ENCODE results near the gene SLC25A11.

SLC25A11 gene

DNA sequence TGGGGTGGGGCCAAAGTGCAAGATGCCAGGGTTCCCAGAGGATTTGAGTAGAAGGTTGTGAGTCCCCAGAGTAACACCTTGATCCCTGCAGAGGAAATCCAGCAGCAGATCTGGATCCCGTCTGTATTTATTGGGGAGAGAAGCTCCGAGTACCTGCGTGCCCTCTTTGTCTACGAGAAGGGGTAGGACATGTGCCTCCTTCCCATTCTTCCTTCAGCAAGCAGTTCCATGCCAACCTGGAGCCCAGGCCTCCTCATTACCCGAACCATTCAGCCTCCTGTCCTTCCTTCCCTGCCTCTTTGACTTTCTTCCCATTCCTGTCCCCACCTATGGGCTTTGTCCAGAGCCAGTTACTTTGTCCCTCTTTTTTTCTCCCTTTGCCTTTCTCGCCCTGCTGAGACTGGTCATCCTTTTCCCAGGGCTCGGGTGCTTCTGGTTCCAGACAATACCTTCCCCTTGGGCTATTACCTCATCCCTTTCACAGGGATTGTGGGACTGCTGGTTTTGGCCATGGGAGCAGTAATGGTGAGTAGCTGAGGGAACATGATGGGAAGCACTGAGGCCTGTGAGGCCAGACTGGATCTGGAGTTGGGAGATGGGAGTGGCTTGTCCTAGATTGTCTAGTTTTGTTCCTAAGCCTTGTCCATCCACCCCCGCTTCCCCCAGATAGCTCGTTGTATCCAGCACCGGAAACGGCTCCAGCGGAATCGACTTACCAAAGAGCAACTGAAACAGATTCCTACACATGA lies 3.1 kb upstream of the SLC25A11 start:
- peaks cover 67% of the 10 kb centered on the region for H3K4me1 Mint-ChIP-seq (ENCODE audit: low read depth)
- H3K9me3 Mint-ChIP-seq = no peaks in the 10 kb centered on the region
- peak overlapping the region; percentile 74 for H3K27ac Mint-ChIP-seq
- H3K36me3 Mint-ChIP-seq (ENCODE audit: low read depth) = peaks cover 77% of the 10 kb centered on the region
- no peaks in the 10 kb centered on the region for H3K27me3 Mint-ChIP-seq
- H3K4me3 Mint-ChIP-seq = peak overlapping the region; percentile 88

GRCh38 chr17:4941319-4941610 lies 1.4 kb upstream of the SLC25A11 start:
- H3K4me3 Mint-ChIP-seq = peak overlapping the region; percentile 88
- H3K36me3 Mint-ChIP-seq (ENCODE audit: low read depth) = peaks cover 63% of the 10 kb centered on the region
- no peaks in the 10 kb centered on the region for H3K9me3 Mint-ChIP-seq
- peaks cover 59% of the 10 kb centered on the region for H3K4me1 Mint-ChIP-seq (ENCODE audit: low read depth)
- no peaks in the 10 kb centered on the region for H3K27me3 Mint-ChIP-seq
- peak overlapping the region; percentile 92 for H3K27ac Mint-ChIP-seq

- peaks cover 63% of the 10 kb centered on the region for H3K36me3 Mint-ChIP-seq (ENCODE audit: low read depth)
- H3K4me1 Mint-ChIP-seq (ENCODE audit: low read depth) = peaks cover 55% of the 10 kb centered on the region
- H3K27ac Mint-ChIP-seq = peak overlapping the region; percentile 92
- no peaks in the 10 kb centered on the region for H3K9me3 Mint-ChIP-seq
- no peaks in the 10 kb centered on the region for H3K27me3 Mint-ChIP-seq
- peak overlapping the region; percentile 88 for H3K4me3 Mint-ChIP-seq
These were observed 891 bp upstream of the SLC25A11 start for GRCh38 chr17:4940555-4941318.

GRCh38 chr17:4939546-4939795 lies 375 bp downstream of the SLC25A11 start:
- peaks cover 52% of the 10 kb centered on the region for H3K36me3 Mint-ChIP-seq (ENCODE audit: low read depth)
- H3K27me3 Mint-ChIP-seq = no peaks in the 10 kb centered on the region
- H3K9me3 Mint-ChIP-seq = no peaks in the 10 kb centered on the region
- peak overlapping the region; percentile 92 for H3K27ac Mint-ChIP-seq
- peak overlapping the region; percentile 88 for H3K4me3 Mint-ChIP-seq
- peaks cover 45% of the 10 kb centered on the region for H3K4me1 Mint-ChIP-seq (ENCODE audit: low read depth)

DNA sequence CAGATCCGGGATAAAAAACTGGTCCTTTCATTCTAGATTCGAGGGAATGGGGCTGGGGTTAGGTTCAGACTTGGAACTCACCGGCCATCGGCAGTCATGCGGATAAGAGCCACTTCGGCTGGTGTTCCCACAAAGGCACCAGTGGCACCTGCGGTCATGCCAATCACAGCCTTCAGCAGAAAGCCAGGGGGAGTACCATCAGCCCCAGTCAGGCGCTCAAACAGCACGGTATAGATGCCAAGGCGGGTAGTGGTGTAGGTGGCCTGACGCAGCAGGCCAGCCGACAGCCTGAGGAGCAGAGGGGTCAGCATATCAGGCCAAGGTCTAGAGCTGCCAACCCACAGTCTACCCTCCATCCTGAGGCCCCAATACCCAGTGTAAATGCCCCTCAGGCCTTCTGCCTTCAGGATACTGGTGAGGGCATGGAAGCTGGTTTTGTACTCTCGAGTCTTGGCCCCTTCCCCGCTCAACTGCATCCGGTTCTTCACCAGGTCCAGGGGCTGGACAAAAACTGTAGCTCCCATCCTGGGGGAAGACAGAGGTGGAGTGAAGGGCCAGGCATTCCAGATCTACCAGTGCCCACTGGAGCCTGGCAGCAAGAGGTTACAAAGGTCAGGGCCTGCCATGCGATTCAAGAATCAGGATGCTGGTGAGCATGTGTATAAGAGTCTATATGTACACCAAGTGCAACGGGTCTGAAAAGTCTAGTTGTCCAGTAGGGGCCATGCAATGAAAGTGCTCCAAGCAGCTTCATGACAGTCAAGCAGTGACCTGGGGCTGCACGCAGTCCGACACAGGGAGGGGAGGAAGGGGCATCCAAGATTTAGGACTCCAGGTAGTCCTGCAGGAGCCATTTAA lies 929 bp downstream of the SLC25A11 start:
- Mint-ChIP-seq H3K27me3 (no peaks in the 10 kb centered on the region), H3K36me3 (ENCODE audit: low read depth) (peaks cover 47% of the 10 kb centered on the region), H3K27ac (peak overlapping the region; percentile 92), H3K4me1 (ENCODE audit: low read depth) (peaks cover 45% of the 10 kb centered on the region), H3K4me3 (peak overlapping the region; percentile 88), H3K9me3 (no peaks in the 10 kb centered on the region)

DNA sequence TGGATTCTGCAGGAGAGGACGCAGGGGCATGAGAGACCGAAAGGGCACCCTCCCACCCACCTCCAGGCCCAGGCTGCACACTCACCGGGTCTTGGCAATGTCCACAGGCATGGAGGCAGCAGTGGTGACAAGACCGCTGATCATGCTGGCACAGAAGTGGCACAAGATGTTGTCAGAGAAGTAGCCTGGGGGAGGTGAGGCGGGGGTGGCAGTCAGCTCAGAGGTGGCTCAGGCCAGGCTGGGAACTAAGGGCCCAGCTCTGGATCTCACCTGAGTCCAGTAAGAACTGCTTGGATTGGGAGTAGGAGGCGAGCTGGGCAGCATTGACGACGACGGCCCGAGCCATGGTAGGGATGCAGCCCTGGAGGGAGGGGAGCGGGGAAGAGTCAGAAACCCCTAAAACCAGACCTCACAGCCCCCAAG lies 1.8 kb downstream of the SLC25A11 start:
- Mint-ChIP-seq H3K27me3 (no peaks in the 10 kb centered on the region), H3K9me3 (no peaks in the 10 kb centered on the region), H3K27ac (peak overlapping the region; percentile 80), H3K4me1 (ENCODE audit: low read depth) (peaks cover 44% of the 10 kb centered on the region), H3K36me3 (ENCODE audit: low read depth) (peaks cover 41% of the 10 kb centered on the region), H3K4me3 (peak overlapping the region; percentile 88)

DNA sequence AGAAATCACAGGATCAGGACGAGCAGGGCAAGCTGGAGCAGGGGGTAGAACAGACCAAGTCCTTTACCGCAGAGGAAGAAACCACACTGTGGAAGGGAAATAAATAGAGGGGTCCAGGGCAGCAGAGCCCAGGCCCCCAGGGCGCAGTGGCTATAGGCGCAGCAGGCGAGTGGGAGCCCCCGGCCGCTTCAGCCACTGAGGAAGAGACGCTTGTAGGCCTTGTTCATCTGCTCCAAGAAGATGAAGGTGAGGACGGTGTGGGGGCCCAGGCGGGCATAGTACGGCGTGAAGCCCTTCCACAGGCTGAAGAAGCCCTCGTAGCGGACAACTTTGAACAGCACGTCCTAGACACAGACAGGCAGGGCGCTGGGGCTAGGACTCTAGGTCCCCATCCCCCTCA lies 2.3 kb downstream of the SLC25A11 start:
- Mint-ChIP-seq H3K36me3 (ENCODE audit: low read depth) (peaks cover 36% of the 10 kb centered on the region), H3K4me1 (ENCODE audit: low read depth) (peaks cover 39% of the 10 kb centered on the region), H3K9me3 (no peaks in the 10 kb centered on the region), H3K27me3 (no peaks in the 10 kb centered on the region), H3K27ac (no peak overlapping the region), H3K4me3 (no peak overlapping the region)

DNA sequence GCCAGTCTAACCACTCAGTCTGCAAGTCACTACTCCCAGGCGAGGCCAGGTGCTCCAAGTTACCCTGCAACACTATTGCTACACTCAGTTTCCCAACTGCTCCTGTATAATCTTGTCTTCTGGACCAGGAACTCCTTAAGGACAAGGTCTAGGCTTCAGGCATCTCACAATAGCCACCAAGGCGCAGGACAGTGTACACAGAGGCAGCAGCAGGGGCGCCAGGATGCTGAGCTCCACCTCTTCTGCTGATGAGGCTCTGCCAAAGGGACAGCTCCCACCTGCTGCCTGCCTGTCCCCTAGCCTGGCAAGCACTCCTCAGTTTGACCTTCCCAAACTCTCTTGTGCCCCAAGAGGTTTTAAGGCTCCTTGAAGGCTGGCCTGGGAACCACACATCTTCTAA lies 3.4 kb downstream of the SLC25A11 start:
- Mint-ChIP-seq H3K36me3 (ENCODE audit: low read depth) (peaks cover 26% of the 10 kb centered on the region), H3K4me1 (ENCODE audit: low read depth) (peaks cover 28% of the 10 kb centered on the region), H3K9me3 (no peaks in the 10 kb centered on the region), H3K27me3 (no peaks in the 10 kb centered on the region), H3K27ac (no peak overlapping the region), H3K4me3 (no peak overlapping the region)

DNA sequence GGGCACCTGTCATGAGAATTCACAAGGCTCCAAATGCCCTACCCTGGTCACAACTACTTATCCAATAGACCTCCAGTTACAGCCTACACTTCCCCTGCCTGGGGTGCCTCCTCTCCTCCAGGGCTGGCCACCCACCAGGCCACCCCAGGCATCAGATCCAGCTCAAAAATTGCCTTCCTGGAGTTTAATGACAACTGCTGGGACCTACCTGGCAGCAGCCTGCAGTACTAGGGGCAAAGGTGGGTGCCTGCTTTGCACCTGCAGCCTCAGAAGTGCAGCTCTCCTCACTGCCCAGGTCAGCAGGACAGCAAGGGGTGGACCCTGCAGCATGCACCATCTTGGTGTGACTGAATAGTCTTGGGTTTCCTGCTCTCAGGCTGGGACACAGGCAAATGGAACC lies 4.2 kb downstream of the SLC25A11 start:
- Mint-ChIP-seq H3K4me1 (ENCODE audit: low read depth) (peaks cover 22% of the 10 kb centered on the region), H3K36me3 (ENCODE audit: low read depth) (peaks cover 23% of the 10 kb centered on the region), H3K27me3 (no peaks in the 10 kb centered on the region), H3K4me3 (no peak overlapping the region), H3K9me3 (no peaks in the 10 kb centered on the region), H3K27ac (no peak overlapping the region)

DNA sequence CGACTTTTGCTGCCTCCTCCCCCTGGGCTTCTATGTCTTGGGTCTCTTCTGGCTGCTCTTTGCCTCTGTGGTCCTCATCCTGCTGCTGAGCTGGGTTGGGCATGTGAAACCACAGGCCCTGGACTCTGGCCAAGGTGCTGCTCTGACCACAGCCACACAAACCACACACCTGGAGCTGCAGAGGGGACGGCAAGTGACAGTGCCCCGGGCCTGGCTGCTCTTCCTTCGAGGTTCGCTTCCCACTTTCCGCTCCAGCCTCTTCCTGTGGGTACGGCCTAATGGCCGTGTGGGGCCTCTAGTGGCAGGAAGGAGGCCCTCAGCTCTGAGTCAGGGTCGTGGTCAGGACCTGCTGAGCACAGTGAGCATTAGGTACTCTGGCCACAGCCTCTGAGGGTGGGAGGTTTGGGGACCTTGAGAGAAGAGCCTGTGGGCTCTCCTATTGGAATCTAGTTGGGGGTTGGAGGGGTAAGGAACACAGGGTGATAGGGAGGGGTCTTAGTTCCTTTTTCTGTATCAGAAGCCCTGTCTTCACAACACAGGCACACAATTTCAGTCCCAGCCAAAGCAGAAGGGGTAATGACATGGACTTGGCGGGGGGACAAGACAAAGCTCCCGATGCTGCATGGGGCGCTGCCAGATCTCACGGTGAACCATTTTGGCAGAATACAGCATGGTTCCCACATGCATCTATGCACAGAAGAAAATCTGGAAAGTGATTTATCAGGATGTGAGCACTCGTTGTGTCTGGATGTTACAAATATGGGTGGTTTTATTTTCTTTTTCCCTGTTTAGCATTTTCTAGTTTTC lies 5.5 kb downstream of the SLC25A11 start:
- Mint-ChIP-seq H3K4me1 (ENCODE audit: low read depth) (peaks cover 22% of the 10 kb centered on the region), H3K4me3 (peak overlapping the region; percentile 24), H3K9me3 (no peaks in the 10 kb centered on the region)

GRCh38 chr17:4933646-4934045 lies 6.2 kb downstream of the SLC25A11 start:
- no peak overlapping the region for H3K27ac Mint-ChIP-seq
- peaks cover 27% of the 10 kb centered on the region for H3K36me3 Mint-ChIP-seq (ENCODE audit: low read depth)
- peak overlapping the region; percentile 24 for H3K4me3 Mint-ChIP-seq
- no peaks in the 10 kb centered on the region for H3K9me3 Mint-ChIP-seq
- H3K27me3 Mint-ChIP-seq = no peaks in the 10 kb centered on the region
- H3K4me1 Mint-ChIP-seq (ENCODE audit: low read depth) = peaks cover 21% of the 10 kb centered on the region

More for the DNA sequence above, 5.5 kb downstream of the SLC25A11 start:
- no peaks in the 10 kb centered on the region for H3K27me3 Mint-ChIP-seq
- H3K36me3 Mint-ChIP-seq (ENCODE audit: low read depth) = peaks cover 23% of the 10 kb centered on the region
- no peak overlapping the region for H3K27ac Mint-ChIP-seq

- Mint-ChIP-seq H3K27ac (no peak overlapping the region), H3K4me3 (no peak overlapping the region), H3K36me3 (ENCODE audit: low read depth) (peaks cover 22% of the 10 kb centered on the region), H3K9me3 (no peaks in the 10 kb centered on the region), H3K27me3 (no peaks in the 10 kb centered on the region), H3K4me1 (ENCODE audit: low read depth) (peaks cover 14% of the 10 kb centered on the region)
These were observed 7.1 kb downstream of the SLC25A11 start for GRCh38 chr17:4932756-4933155.

GRCh38 chr17:4931963-4932362 lies 7.9 kb downstream of the SLC25A11 start, which contains the start of gene GP1BA:
Gene GP1BA (plus strand): TSS chr17:4932277. CDS start chr17:4932605, 328 bp downstream.
- Mint-ChIP-seq H3K27me3 (no peaks in the 10 kb centered on the region), H3K9me3 (no peaks in the 10 kb centered on the region), H3K36me3 (ENCODE audit: low read depth) (peaks cover 26% of the 10 kb centered on the region), H3K4me3 (peak within 1 kb of the TSS; percentile 40), H3K4me1 (ENCODE audit: low read depth) (peaks cover 14% of the 10 kb centered on the region), H3K27ac (no peak within 1 kb of the TSS)

DNA sequence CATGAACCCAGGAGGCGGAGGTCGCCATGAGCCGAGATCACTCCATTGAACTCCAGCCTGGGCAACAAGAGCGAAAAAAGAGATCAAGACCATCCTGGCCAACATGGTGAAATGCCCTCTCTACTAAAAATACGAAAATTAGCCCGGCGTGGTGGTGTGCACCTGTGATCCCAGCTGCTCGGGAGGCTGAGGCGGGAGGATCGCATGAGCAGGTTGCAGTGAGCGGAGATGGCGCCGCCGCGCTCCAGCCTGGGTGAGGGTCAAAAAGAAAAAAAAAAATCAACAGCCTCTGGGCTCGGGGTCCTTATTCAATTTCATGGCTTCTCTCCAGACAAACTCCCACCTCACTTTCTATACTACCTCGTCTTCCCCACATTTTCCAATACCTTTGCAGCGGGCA lies 11.0 kb downstream of the SLC25A11 start:
- Mint-ChIP-seq H3K36me3 (ENCODE audit: low read depth) (peaks cover 18% of the 10 kb centered on the region), H3K27ac (no peak overlapping the region)

More for the DNA sequence above, 11.0 kb downstream of the SLC25A11 start:
- H3K9me3 Mint-ChIP-seq = no peaks in the 10 kb centered on the region
- no peak overlapping the region for H3K4me3 Mint-ChIP-seq
- no peaks in the 10 kb centered on the region for H3K27me3 Mint-ChIP-seq
- H3K4me1 Mint-ChIP-seq (ENCODE audit: low read depth) = peaks cover 10% of the 10 kb centered on the region
